ENCODE measurements around the gene MDC1.
A peak's percentile ranks its signal among the peaks of the same experiment; 100 is the strongest.

MDC1 gene

GRCh38 chr6:30709101-30709868 lies 7.8 kb downstream of the MDC1 start:
- DNase-seq (ENCODE audit: insufficient read length, low spot score) (no peak), FAIRE-seq (no peak)

- FAIRE-seq (no peak), DNase-seq (ENCODE audit: insufficient read length, low spot score) (no peak)
Measured at GRCh38 chr6:30707281-30707850, 9.7 kb downstream of the MDC1 start.

- DNase-seq (ENCODE audit: insufficient read length, low spot score) (no peak), FAIRE-seq (no peak)
Measured at GRCh38 chr6:30705620-30706019, 11.5 kb downstream of the MDC1 start.

GRCh38 chr6:30703821-30704220 lies 13.3 kb downstream of the MDC1 start:
- no peak for DNase-seq (ENCODE audit: insufficient read length, low spot score)

GRCh38 chr6:30703011-30703410 lies 14.1 kb downstream of the MDC1 start:
- DNase-seq (ENCODE audit: insufficient read length, low spot score): no peak
- FAIRE-seq: no peak

More at GRCh38 chr6:30703821-30704220, 13.3 kb downstream of the MDC1 start:
- FAIRE-seq: no peak

- no peak for DNase-seq (ENCODE audit: insufficient read length, low spot score)
- no peak for FAIRE-seq
Measured at GRCh38 chr6:30700340-30700739, 16.7 kb downstream of the MDC1 start.

GRCh38 chr6:30696432-30696831 lies 20.6 kb downstream of the MDC1 start:
- FAIRE-seq (no peak), DNase-seq (ENCODE audit: insufficient read length, low spot score) (no peak)

- DNase-seq (ENCODE audit: insufficient read length, low spot score) (no peak), FAIRE-seq (no peak)
Measured at GRCh38 chr6:30691208-30691847, 25.8 kb downstream of the MDC1 start.

GRCh38 chr6:30690403-30691207 lies 26.5 kb downstream of the MDC1 start, which contains the start of gene NRM:
TSS of gene NRM (minus strand) at chr6:30690984. CDS start at chr6:30690974, 10 bp downstream.
- peak; percentile 87 for DNase-seq (ENCODE audit: insufficient read length, low spot score)
- FAIRE-seq: peak; percentile 54

GRCh38 chr6:30689985-30690384 lies 27.1 kb downstream of the MDC1 start:
- no peak for FAIRE-seq

GRCh38 chr6:30689022-30689865 lies 27.8 kb downstream of the MDC1 start:
- FAIRE-seq: no peak

More at GRCh38 chr6:30689985-30690384, 27.1 kb downstream of the MDC1 start:
- DNase-seq (ENCODE audit: insufficient read length, low spot score): no peak

GRCh38 chr6:30688569-30688968 lies 28.5 kb downstream of the MDC1 start:
- no peak for FAIRE-seq
- DNase-seq (ENCODE audit: insufficient read length, low spot score): no peak

More at GRCh38 chr6:30689022-30689865, 27.8 kb downstream of the MDC1 start:
- DNase-seq (ENCODE audit: insufficient read length, low spot score): no peak

GRCh38 chr6:30687659-30688431 lies 29.2 kb downstream of the MDC1 start:
- DNase-seq (ENCODE audit: insufficient read length, low spot score) (no peak), FAIRE-seq (no peak)

GRCh38 chr6:30686908-30687658 lies 30.0 kb downstream of the MDC1 start:
- FAIRE-seq (peak; percentile 83), DNase-seq (ENCODE audit: insufficient read length, low spot score) (peak; percentile 84)

GRCh38 chr6:30686009-30686907 lies 30.8 kb downstream of the MDC1 start, which contains the start of gene PPP1R18:
TSS of gene PPP1R18 (minus strand) at chr6:30686645. CDS start at chr6:30686018, 627 bp downstream.
- no peak for DNase-seq (ENCODE audit: insufficient read length, low spot score)
- FAIRE-seq: no peak

GRCh38 chr6:30685157-30686008 lies 31.7 kb downstream of the MDC1 start:
- FAIRE-seq (no peak), DNase-seq (ENCODE audit: insufficient read length, low spot score) (no peak)

All from HTR-8/SVneo (cell line).